ENCODE data around the gene ABCD2.

The ABCD2 gene

GRCh38 chr12:39613525-39613924, 6.1 kb downstream of the ABCD2 start:
- H3K4me3 ChIP-seq (ENCODE audit: low read length) = no peak overlapping the region
- no peak for DNase-seq (ENCODE audit: low read depth)
- TF ChIP-seq, protein P1, sequence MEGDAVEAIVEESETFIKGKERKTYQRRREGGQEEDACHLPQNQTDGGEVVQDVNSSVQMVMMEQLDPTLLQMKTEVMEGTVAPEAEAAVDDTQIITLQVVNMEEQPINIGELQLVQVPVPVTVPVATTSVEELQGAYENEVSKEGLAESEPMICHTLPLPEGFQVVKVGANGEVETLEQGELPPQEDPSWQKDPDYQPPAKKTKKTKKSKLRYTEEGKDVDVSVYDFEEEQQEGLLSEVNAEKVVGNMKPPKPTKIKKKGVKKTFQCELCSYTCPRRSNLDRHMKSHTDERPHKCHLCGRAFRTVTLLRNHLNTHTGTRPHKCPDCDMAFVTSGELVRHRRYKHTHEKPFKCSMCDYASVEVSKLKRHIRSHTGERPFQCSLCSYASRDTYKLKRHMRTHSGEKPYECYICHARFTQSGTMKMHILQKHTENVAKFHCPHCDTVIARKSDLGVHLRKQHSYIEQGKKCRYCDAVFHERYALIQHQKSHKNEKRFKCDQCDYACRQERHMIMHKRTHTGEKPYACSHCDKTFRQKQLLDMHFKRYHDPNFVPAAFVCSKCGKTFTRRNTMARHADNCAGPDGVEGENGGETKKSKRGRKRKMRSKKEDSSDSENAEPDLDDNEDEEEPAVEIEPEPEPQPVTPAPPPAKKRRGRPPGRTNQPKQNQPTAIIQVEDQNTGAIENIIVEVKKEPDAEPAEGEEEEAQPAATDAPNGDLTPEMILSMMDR (conservative IDR thresholded peaks at IDR 0.05; ENCODE audit: low read length) = no peak

GRCh38 chr12:39612250-39612649, 7.4 kb downstream of the ABCD2 start:
- H3K4me3 ChIP-seq (ENCODE audit: low read length) = no peak overlapping the region
- no peak for DNase-seq (ENCODE audit: low read depth)
- TF ChIP-seq, protein P1 (conservative IDR thresholded peaks at IDR 0.05; ENCODE audit: low read length) = no peak

GRCh38 chr12:39611818-39612217, 7.8 kb downstream of the ABCD2 start:
- TF ChIP-seq, protein P1 (conservative IDR thresholded peaks at IDR 0.05; ENCODE audit: low read length) = no peak
- no peak overlapping the region for H3K4me3 ChIP-seq (ENCODE audit: low read length)
- no peak for DNase-seq (ENCODE audit: low read depth)

DNA sequence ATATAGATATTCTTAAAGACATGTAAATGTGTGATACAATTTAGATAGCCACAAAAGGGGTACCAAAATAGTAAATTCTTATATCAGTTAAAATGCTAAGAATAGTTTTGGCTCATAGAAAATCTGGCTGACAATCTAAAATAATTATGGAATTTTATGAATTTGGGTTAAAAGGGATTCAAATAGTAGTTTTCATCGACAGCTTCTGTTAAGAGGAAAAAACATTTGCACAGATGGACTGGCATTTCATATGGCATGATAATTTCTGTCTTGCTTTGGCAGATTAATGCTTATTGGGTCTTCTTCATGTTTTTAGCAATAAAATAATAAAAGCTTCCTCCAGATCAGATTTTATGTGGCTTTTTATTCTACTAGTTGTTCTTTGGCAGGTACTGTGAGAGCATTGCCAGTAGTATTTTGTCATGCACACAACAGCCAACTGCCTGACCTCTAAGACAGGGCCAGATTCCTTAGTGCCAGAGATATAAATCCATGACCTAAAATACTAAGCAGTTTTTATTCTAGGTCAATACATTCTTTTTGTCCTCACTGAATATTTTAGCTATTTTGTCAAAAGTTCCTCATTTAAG, 9.1 kb downstream of the ABCD2 start:
- H3K4me3 ChIP-seq (ENCODE audit: low read length) = no peak overlapping the region
- TF ChIP-seq, protein P1 (conservative IDR thresholded peaks at IDR 0.05; ENCODE audit: low read length) = no peak
- no peak for DNase-seq (ENCODE audit: low read depth)

DNA sequence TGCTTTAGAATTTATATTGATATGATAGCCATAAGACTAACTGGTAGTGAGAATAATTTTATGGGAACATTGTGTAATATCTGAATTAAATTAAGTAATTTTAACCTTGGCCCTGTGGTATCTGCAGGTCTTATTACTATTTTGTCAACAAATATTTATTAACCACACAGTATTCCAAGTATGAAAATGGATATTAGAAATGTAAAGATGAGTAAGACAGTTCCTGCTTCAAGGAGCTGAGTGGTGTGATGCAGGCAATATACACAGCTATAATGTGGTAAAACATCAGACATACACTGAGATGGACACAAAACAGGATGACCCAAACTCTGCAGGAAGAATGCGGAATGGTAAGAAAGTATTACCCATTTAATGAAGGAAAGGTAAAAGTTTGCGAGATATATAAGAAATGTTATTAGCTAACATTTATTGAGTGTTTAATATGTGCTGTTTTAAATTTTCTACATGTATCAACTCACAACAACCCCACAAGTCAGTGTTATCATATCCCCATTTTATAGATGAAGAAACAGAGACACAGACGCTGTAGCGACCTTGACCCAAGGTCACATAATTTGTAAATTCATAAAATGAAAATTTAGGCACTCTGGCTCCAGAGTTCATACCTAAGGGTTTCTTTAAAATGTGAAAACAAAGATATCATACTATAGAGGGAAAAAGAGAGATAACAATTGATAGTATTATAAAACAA, 12.7 kb downstream of the ABCD2 start:
- no peak for DNase-seq (ENCODE audit: low read depth)
- H3K4me3 ChIP-seq (ENCODE audit: low read length) = no peak overlapping the region
- TF ChIP-seq, protein P1 (conservative IDR thresholded peaks at IDR 0.05; ENCODE audit: low read length) = no peak

DNA sequence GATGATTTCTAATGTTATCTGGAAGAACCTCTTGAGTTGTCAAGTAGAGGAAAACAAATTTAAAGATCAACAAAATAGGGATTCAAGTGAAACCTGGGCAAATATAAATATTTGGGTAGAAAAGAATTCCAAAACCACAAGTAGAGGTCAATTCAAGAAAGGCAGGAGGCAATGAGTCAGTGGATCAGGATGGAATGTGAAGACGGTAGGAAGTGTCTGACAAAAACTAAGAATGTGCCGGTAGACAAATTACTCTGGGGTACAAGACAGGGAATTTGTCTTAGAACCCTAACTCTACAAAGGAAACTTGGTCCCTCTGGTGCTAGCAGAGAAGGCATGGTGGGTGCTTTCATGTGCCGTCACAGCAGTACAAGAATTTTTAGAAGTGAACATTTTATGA, 13.6 kb downstream of the ABCD2 start:
- TF ChIP-seq, protein P1 (conservative IDR thresholded peaks at IDR 0.05; ENCODE audit: low read length) = no peak
- no peak overlapping the region for H3K4me3 ChIP-seq (ENCODE audit: low read length)
- DNase-seq (ENCODE audit: low read depth) = peak; percentile 4

- no peak for DNase-seq (ENCODE audit: low read depth)
- no peak overlapping the region for H3K4me3 ChIP-seq (ENCODE audit: low read length)
- TF ChIP-seq, protein P1 (conservative IDR thresholded peaks at IDR 0.05; ENCODE audit: low read length) = no peak
These were observed 14.1 kb downstream of the ABCD2 start for GRCh38 chr12:39605501-39605900.

All from AG10803 (cell line).